ENCODE results near the gene NRXN2. TPM values are rescaled to one million over a fixed set of nuclear protein-coding genes. Genes with fewer than 3 reads are reported as not detected.

The NRXN2 gene
- total and polyA plus RNA-seq, 10 of the 15 experiments (the other 5 are each of a cell fraction or from before 2014, with no cell fraction given) = 0.03 to 1.4 (median 0.23) TPM

- no peaks in the 10 kb centered on the region for H4K20me1 ChIP-seq (ENCODE audit: control insufficient read depth, insufficient read depth)
- no peak overlapping the region for H3K9ac ChIP-seq (ENCODE audit: control insufficient read depth, insufficient read depth, low read length)
- DNase-seq (ENCODE audit: low read depth, low spot score) (no peak), FAIRE-seq (no peak), ATAC-seq (no peak)
- H3K27me3 ChIP-seq (replicated peaks in 1 of 2; ENCODE audit: control insufficient read depth in 2 of 2, insufficient read depth in 2 of 2, low read length in 1 of 2) = peaks cover 0 to 3% of the 10 kb centered on the region in 2 experiments; a peak in 2 of 4 replicates
- H3K4me2 ChIP-seq (ENCODE audit: control insufficient read depth, insufficient read depth) = no peak overlapping the region
- intact Hi-C loops (cut with micrococcal nuclease; ENCODE audit: unreplicated experiment) (no loop called here), in situ Hi-C loops (cut with MboI) (no loop called here)
- H3K4me1 ChIP-seq (ENCODE audit: control insufficient read depth, insufficient read depth, low read length) = peaks cover 24% of the 10 kb centered on the region
- TF ChIP-seq CHD2 (IDR thresholded peaks at IDR 0.05; ENCODE audit: borderline replicate concordance, low read depth, low read length) (no peak), SMARCA5 (IDR thresholded peaks at IDR 0.05) (no peak), NBN (IDR thresholded peaks at IDR 0.05) (no peak), EP300 (IDR thresholded peaks at IDR 0.05; ENCODE audit: borderline replicate concordance in 1 of 2, control insufficient read depth in 1 of 2, low read depth in 2 of 2, low read length in 2 of 2) (no peak), RUNX3 (IDR thresholded peaks at IDR 0.05; ENCODE audit: low read length) (no peak), TCF7 (IDR thresholded peaks at IDR 0.05; ENCODE audit: borderline replicate concordance) (no peak), ASH2L (IDR thresholded peaks at IDR 0.05; ENCODE audit: borderline replicate concordance, low read depth) (no peak), ZBTB4 (CRISPR knock-in tag; IDR thresholded peaks at IDR 0.05) (no peak)
- TF ChIP-seq, protein P1, sequence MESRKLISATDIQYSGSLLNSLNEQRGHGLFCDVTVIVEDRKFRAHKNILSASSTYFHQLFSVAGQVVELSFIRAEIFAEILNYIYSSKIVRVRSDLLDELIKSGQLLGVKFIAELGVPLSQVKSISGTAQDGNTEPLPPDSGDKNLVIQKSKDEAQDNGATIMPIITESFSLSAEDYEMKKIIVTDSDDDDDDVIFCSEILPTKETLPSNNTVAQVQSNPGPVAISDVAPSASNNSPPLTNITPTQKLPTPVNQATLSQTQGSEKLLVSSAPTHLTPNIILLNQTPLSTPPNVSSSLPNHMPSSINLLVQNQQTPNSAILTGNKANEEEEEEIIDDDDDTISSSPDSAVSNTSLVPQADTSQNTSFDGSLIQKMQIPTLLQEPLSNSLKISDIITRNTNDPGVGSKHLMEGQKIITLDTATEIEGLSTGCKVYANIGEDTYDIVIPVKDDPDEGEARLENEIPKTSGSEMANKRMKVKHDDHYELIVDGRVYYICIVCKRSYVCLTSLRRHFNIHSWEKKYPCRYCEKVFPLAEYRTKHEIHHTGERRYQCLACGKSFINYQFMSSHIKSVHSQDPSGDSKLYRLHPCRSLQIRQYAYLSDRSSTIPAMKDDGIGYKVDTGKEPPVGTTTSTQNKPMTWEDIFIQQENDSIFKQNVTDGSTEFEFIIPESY (IDR thresholded peaks at IDR 0.05) = no peak
- TF ChIP-seq, protein P2, sequence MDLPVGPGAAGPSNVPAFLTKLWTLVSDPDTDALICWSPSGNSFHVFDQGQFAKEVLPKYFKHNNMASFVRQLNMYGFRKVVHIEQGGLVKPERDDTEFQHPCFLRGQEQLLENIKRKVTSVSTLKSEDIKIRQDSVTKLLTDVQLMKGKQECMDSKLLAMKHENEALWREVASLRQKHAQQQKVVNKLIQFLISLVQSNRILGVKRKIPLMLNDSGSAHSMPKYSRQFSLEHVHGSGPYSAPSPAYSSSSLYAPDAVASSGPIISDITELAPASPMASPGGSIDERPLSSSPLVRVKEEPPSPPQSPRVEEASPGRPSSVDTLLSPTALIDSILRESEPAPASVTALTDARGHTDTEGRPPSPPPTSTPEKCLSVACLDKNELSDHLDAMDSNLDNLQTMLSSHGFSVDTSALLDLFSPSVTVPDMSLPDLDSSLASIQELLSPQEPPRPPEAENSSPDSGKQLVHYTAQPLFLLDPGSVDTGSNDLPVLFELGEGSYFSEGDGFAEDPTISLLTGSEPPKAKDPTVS (IDR thresholded peaks at IDR 0.05; ENCODE audit: low read depth, low read length) = no peak
- CTCF ChIA-PET = no interaction called here
- no TSS peak for BruUV-seq (replicated peaks)
- SMC1A ChIA-PET (ENCODE audit: uncharacterized antibody, unreplicated experiment) = no interaction called here
- no peaks in the 10 kb centered on the region for H3K79me2 ChIP-seq (ENCODE audit: control insufficient read depth, insufficient read depth, low read length)
- H3K4me3 ChIP-seq = no peak overlapping the region
- no peaks in the 10 kb centered on the region for H3K36me3 ChIP-seq (ENCODE audit: control insufficient read depth in 2 of 2, insufficient read depth in 2 of 2, low read length in 1 of 2)
- RAD21 ChIA-PET (ENCODE audit: unreplicated experiment) = no interaction called here
- 2% methylated on average over 3 of the region's 3 CpGs for WGBS (ENCODE audit: insufficient coverage, insufficient replicate concordance, low lambda C conversion rate, missing lambda C conversion rate)
- no peak overlapping the region for H3K27ac ChIP-seq (ENCODE audit: control insufficient read depth, insufficient read depth)
- H3K9me3 ChIP-seq (replicated peaks; ENCODE audit: control insufficient read depth, insufficient read depth, low read length) = no peaks in the 10 kb centered on the region
- POLR2A ChIA-PET = interaction anchor here (1.1 kb wide), 1 partner anchor 38 kb away, joined by 4 read pairs; no protein-coding TSS in a partner anchor
- H2AFZ ChIP-seq (ENCODE audit: control insufficient read depth, low read depth, low read length) = no peak overlapping the region
Measured at GRCh38 chr11:64670975-64671374, 52.0 kb downstream of the NRXN2 start.
